ENCODE data around the gene EWSR1. TPM values are rescaled to one million over a fixed set of nuclear protein-coding genes. Genes with fewer than 3 reads are reported as not detected.
"Not testable (repeated sequence)": the region's sequence is repeated elsewhere in the genome, so short reads cannot be mapped to it uniquely, and the experiment has no call there.

Gene EWSR1
- polyA plus RNA-seq (2013, experiment 1 of 2; ENCODE audit: insufficient read length): 220 TPM
- 136 TPM for polyA plus RNA-seq (2013, experiment 2 of 2; ENCODE audit: insufficient read length)

GRCh38 chr22:29267858-29268510, at the start of gene EWSR1, which contains the start of gene RHBDD3:
EWSR1 (plus strand) TSS chr22:29268268; CDS start chr22:29268337, 69 bp downstream.
RHBDD3 (minus strand) TSS chr22:29267981; CDS start chr22:29265626, 2,355 bp downstream.
- peak; percentile 97 for DNase-seq

GRCh38 chr22:29218758-29219408, 49.2 kb upstream of the EWSR1 start:
- DNase-seq: no peak

GRCh38 chr22:29219409-29219782, 48.7 kb upstream of the EWSR1 start:
- not testable (repeated sequence) for DNase-seq

GRCh38 chr22:29219881-29220670, 48.0 kb upstream of the EWSR1 start:
- DNase-seq: no peak

GRCh38 chr22:29224121-29224858, 43.8 kb upstream of the EWSR1 start:
- peak; percentile 44 for DNase-seq

GRCh38 chr22:29224859-29225410, 43.1 kb upstream of the EWSR1 start:
- DNase-seq: no peak

- peak; percentile 11 for DNase-seq
These were observed 42.5 kb upstream of the EWSR1 start for GRCh38 chr22:29225422-29226090.

- no peak for DNase-seq
These were observed 41.6 kb upstream of the EWSR1 start for GRCh38 chr22:29226351-29226981.

GRCh38 chr22:29230972-29231875, 36.8 kb upstream of the EWSR1 start:
- no peak for DNase-seq

GRCh38 chr22:29231971-29232959, 35.8 kb upstream of the EWSR1 start:
- no peak for DNase-seq

GRCh38 chr22:29233277-29233877, 34.7 kb upstream of the EWSR1 start:
- DNase-seq: no peak

GRCh38 chr22:29240481-29240880, 27.6 kb upstream of the EWSR1 start:
- DNase-seq: not testable (repeated sequence)

- no peak for DNase-seq
These were observed 24.1 kb upstream of the EWSR1 start for GRCh38 chr22:29243874-29244446.

- no peak for DNase-seq
These were observed 23.1 kb upstream of the EWSR1 start for GRCh38 chr22:29244785-29245625.

- peak; percentile 58 for DNase-seq
These were observed 22.3 kb upstream of the EWSR1 start for GRCh38 chr22:29245626-29246385.

- DNase-seq: not testable (repeated sequence)
These were observed 20.2 kb upstream of the EWSR1 start for GRCh38 chr22:29247891-29248290.
